Upper lobe of left lung (tissue), 4 donors: Measurements from ENCODE around the gene TIMMDC1.

Experiments used
- EP300 ChIP-seq, 4 donors: sonication (generic); formaldehyde crosslinking; IDR thresholded peaks; one replicate each; pipeline ENCODE4 v1.5.1; 2017; ENCODE audit warnings: antibody characterized with exemption in 4 of 4, control low read depth in 2 of 4
- POLR2A ChIP-seq, 4 donors: fragments of 450-650 bp; IDR thresholded peaks; one replicate each; pipeline ENCODE4 v1.5.1; 2016 to 2017; ENCODE audit warnings: antibody characterized with exemption in 4 of 4, mild to moderate bottlenecking in 2 of 4
- POLR2AphosphoS5 ChIP-seq, 2 donors: sonication (generic); formaldehyde crosslinking; IDR thresholded peaks; one replicate each; pipeline ENCODE4 v1.5.1; 2017; ENCODE audit warnings: antibody characterized with exemption in 2 of 2
- TF ChIP-seq, protein P1 (sequence below), 6 experiments: fragments of 450-650 bp in 4 of 6; fragments of 200-600 bp in 2 of 6; sonication (generic) in 2 of 6; IDR thresholded peaks; one replicate each; pipeline ENCODE4 v1.5.1; 2016 to 2019; ENCODE audit warnings: antibody characterized with exemption in 6 of 6

DNA sequence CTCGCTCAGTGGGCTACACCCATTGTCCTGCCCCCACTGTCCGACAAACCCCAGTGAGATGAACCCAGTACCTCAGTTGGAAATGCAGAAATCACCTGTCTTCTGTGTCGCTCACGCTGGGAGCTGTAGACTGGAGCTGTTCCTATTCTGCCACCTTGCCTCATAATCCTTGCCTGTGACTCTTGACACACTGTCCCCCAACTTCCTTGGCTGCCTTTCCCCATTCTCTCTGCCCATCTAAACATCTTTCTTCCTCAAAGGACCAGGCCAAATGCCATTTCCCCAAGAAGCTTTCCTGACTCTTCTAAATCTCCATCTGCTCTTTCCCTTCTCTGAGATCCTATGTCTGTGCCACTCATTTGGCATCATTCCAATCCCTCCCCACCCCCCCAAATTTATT is 70.8 kb downstream of the TIMMDC1 start:
- TF ChIP-seq POLR2A (IDR thresholded peaks at IDR 0.05) (no peak), POLR2AphosphoS5 (IDR thresholded peaks at IDR 0.05) (no peak), EP300 (IDR thresholded peaks at IDR 0.05) (no peak)
- TF ChIP-seq, protein P1, sequence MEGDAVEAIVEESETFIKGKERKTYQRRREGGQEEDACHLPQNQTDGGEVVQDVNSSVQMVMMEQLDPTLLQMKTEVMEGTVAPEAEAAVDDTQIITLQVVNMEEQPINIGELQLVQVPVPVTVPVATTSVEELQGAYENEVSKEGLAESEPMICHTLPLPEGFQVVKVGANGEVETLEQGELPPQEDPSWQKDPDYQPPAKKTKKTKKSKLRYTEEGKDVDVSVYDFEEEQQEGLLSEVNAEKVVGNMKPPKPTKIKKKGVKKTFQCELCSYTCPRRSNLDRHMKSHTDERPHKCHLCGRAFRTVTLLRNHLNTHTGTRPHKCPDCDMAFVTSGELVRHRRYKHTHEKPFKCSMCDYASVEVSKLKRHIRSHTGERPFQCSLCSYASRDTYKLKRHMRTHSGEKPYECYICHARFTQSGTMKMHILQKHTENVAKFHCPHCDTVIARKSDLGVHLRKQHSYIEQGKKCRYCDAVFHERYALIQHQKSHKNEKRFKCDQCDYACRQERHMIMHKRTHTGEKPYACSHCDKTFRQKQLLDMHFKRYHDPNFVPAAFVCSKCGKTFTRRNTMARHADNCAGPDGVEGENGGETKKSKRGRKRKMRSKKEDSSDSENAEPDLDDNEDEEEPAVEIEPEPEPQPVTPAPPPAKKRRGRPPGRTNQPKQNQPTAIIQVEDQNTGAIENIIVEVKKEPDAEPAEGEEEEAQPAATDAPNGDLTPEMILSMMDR (IDR thresholded peaks at IDR 0.05) = no peak
